ENCODE data around the gene EFNA1.

EFNA1 gene

DNA sequence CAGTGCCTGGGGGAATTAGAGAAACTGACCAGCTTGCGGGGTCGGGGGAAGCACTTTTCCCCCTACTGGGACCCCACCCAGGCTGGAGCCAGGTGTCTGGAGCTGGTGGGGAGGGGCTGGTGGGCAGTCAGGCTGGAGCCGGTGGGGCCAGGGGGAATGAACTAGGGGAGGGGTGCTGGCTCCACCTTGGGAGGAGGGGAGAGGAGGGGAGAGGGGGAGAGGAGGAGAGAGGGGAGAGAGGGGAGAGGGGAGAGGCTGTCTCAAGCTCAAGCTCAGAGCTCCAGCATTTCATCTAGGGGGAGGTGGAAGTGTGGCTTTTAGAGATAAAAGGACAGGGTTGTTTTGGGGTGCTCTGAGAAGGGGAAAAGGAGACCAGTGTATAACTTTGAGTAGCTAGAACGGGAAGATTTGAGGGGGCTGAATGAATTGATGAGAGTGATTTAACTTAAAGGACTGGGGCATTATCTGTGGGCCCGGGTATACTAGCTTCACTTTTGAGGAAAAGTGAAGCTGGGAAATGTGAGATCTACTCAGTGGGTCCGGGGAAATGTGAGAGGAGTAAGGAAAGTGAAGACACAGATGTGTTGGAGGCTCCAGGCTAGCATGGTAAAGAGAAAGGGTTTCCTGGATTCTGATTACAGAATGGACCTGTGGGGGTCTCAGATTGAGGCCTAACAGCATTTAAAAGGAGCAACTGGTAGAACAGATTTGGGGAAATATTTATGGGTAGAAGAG is 2.8 kb downstream of the EFNA1 start:
- no peak overlapping the region for H3K27ac ChIP-seq (ENCODE audit: low read length)
- H3K9ac ChIP-seq (ENCODE audit: low read length) = peak overlapping the region; percentile 44
- peaks cover 9% of the 10 kb centered on the region for H3K36me3 ChIP-seq (ENCODE audit: control insufficient read depth, low read depth, low read length)
- H3K4me3 ChIP-seq (ENCODE audit: low read length) = peak overlapping the region; percentile 50
- H3K4me1 ChIP-seq (ENCODE audit: control insufficient read depth, low read depth, low read length) = peaks cover 54% of the 10 kb centered on the region
- no peaks in the 10 kb centered on the region for H3K9me3 ChIP-seq (ENCODE audit: control insufficient read depth, low read depth, low read length)
- H3K27me3 ChIP-seq (ENCODE audit: control insufficient read depth, insufficient read depth, low read length) = peaks cover 55% of the 10 kb centered on the region

DNA sequence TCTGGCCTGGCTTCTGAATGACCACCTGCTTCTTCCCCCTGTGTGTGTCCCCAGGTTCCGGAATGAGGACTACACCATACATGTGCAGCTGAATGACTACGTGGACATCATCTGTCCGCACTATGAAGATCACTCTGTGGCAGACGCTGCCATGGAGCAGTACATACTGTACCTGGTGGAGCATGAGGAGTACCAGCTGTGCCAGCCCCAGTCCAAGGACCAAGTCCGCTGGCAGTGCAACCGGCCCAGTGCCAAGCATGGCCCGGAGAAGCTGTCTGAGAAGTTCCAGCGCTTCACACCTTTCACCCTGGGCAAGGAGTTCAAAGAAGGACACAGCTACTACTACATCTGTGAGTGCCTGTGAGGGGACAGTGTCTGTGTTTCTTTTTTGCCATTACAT is 3.6 kb downstream of the EFNA1 start:
- no peak overlapping the region for H3K27ac ChIP-seq (ENCODE audit: low read length)
- peaks cover 9% of the 10 kb centered on the region for H3K36me3 ChIP-seq (ENCODE audit: control insufficient read depth, low read depth, low read length)
- peaks cover 47% of the 10 kb centered on the region for H3K4me1 ChIP-seq (ENCODE audit: control insufficient read depth, low read depth, low read length)
- H3K4me3 ChIP-seq (ENCODE audit: low read length) = no peak overlapping the region
- no peak overlapping the region for H3K9ac ChIP-seq (ENCODE audit: low read length)
- no peaks in the 10 kb centered on the region for H3K9me3 ChIP-seq (ENCODE audit: control insufficient read depth, low read depth, low read length)
- H3K27me3 ChIP-seq (ENCODE audit: control insufficient read depth, insufficient read depth, low read length) = peaks cover 47% of the 10 kb centered on the region

DNA sequence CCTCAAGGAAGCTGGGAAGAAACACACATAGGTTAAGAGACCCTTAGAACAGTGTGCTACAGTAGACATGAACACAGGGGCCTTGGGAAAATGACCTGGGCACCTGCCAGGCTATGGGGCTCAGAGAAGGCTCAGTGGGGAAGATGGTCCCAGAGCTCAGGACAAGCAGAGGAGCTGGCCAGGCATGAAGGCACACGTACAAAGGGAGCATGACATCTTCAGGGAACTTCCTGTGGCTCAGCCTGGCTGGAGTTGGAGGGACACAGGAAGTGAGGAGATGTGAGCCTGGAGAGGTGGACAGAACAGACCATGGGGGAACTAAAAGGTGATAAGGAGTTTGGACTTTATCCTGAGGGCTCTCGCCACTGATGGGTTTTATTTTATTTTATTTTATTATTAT is 4.2 kb downstream of the EFNA1 start:
- peaks cover 42% of the 10 kb centered on the region for H3K4me1 ChIP-seq (ENCODE audit: control insufficient read depth, low read depth, low read length)
- H3K9me3 ChIP-seq (ENCODE audit: control insufficient read depth, low read depth, low read length) = no peaks in the 10 kb centered on the region
- no peak overlapping the region for H3K27ac ChIP-seq (ENCODE audit: low read length)
- peaks cover 9% of the 10 kb centered on the region for H3K36me3 ChIP-seq (ENCODE audit: control insufficient read depth, low read depth, low read length)
- H3K27me3 ChIP-seq (ENCODE audit: control insufficient read depth, insufficient read depth, low read length) = peaks cover 41% of the 10 kb centered on the region
- no peak overlapping the region for H3K4me3 ChIP-seq (ENCODE audit: low read length)
- no peak overlapping the region for H3K9ac ChIP-seq (ENCODE audit: low read length)

DNA sequence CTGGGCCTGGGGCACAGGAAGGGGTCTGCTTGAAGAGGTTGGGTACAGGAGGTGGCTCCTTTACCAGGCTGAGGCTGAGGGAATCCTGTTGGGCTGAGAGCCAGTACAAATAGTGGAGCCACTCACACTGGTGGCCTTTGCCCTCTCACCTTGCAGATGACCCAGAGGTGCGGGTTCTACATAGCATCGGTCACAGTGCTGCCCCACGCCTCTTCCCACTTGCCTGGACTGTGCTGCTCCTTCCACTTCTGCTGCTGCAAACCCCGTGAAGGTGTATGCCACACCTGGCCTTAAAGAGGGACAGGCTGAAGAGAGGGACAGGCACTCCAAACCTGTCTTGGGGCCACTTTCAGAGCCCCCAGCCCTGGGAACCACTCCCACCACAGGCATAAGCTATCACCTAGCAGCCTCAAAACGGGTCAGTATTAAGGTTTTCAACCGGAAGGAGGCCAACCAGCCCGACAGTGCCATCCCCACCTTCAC is 6.2 kb downstream of the EFNA1 start:
- Histone ChIP-seq H3K27me3 (ENCODE audit: control insufficient read depth, insufficient read depth, low read length) (peaks cover 21% of the 10 kb centered on the region), H3K4me1 (ENCODE audit: control insufficient read depth, low read depth, low read length) (peaks cover 29% of the 10 kb centered on the region), H3K9ac (ENCODE audit: low read length) (no peak overlapping the region), H3K27ac (ENCODE audit: low read length) (no peak overlapping the region), H3K36me3 (ENCODE audit: control insufficient read depth, low read depth, low read length) (peaks cover 9% of the 10 kb centered on the region), H3K4me3 (ENCODE audit: low read length) (no peak overlapping the region), H3K9me3 (ENCODE audit: control insufficient read depth, low read depth, low read length) (no peaks in the 10 kb centered on the region)

DNA sequence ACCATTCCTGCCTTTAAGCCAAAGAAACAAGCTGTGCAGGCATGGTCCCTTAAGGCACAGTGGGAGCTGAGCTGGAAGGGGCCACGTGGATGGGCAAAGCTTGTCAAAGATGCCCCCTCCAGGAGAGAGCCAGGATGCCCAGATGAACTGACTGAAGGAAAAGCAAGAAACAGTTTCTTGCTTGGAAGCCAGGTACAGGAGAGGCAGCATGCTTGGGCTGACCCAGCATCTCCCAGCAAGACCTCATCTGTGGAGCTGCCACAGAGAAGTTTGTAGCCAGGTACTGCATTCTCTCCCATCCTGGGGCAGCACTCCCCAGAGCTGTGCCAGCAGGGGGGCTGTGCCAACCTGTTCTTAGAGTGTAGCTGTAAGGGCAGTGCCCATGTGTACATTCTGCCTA is 6.6 kb downstream of the EFNA1 start:
- H3K27me3 ChIP-seq (ENCODE audit: control insufficient read depth, insufficient read depth, low read length) = peaks cover 16% of the 10 kb centered on the region
- H3K4me1 ChIP-seq (ENCODE audit: control insufficient read depth, low read depth, low read length) = peaks cover 24% of the 10 kb centered on the region
- peak overlapping the region; percentile 90 for H3K4me3 ChIP-seq (ENCODE audit: low read length)
- H3K9me3 ChIP-seq (ENCODE audit: control insufficient read depth, low read depth, low read length) = no peaks in the 10 kb centered on the region
- no peak overlapping the region for H3K27ac ChIP-seq (ENCODE audit: low read length)
- H3K36me3 ChIP-seq (ENCODE audit: control insufficient read depth, low read depth, low read length) = peaks cover 9% of the 10 kb centered on the region
- H3K9ac ChIP-seq (ENCODE audit: low read length) = no peak overlapping the region

DNA sequence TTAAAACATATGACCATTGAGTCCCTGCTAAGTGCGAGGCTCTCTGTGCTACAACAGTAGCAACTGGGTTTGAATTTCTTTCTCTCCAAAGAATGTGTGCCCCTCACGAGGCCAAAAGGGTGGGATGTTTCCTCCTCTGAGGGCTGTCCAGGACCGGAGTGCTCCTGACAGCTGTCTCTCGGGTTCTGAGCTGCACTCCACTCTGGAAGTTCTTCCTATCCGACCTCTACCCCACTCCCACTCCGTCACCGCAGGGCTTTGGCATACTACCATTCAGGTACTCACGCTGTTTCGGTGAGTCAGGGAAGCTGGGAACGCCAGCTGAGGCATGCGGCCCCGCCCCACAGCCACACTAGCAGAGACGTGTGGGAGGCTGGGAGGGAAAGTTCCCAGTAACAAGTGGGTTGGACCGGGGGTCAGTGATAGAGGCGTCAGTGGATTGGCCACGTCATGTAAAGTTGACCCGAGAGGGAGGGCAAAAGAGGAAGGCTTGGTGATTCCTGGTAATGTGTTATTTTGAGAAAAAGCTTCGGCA is 7.3 kb downstream of the EFNA1 start:
- H3K4me3 ChIP-seq (ENCODE audit: low read length) = peak overlapping the region; percentile 90
- peak overlapping the region; percentile 63 for H3K9ac ChIP-seq (ENCODE audit: low read length)
- H3K36me3 ChIP-seq (ENCODE audit: control insufficient read depth, low read depth, low read length) = peaks cover 9% of the 10 kb centered on the region
- H3K27ac ChIP-seq (ENCODE audit: low read length) = peak overlapping the region; percentile 72
- H3K4me1 ChIP-seq (ENCODE audit: control insufficient read depth, low read depth, low read length) = peaks cover 18% of the 10 kb centered on the region
- peaks cover 10% of the 10 kb centered on the region for H3K27me3 ChIP-seq (ENCODE audit: control insufficient read depth, insufficient read depth, low read length)
- no peaks in the 10 kb centered on the region for H3K9me3 ChIP-seq (ENCODE audit: control insufficient read depth, low read depth, low read length)

DNA sequence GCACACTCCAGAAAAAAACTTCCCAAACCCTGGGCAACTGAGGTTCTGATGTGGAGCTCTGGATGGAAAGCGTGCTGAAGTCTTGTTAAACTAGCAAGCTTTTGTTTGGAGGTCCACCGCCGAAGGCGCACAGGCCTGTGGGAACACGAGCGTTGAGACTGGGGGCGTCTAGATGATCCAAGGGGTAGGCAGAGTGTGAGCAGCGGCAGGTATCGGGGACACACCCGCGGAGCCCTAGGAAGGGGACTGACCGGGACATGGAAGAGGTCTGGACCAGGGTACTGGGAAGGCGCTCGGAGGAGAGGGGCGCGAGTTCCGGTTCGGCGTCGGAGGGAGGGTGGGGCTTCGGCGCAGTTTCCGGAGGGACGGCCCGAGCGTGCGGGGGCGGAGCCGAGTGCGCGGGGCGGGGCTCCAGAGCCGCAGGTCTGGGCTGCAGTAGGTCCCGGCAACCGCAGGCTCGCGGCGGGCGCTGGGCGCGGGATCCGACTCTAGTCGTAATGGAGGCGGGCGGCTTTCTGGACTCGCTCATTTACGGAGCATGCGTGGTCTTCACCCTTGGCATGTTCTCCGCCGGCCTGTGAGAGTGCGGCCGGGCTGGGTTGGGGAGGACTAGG is 7.8 kb downstream of the EFNA1 start, which contains the start of gene SLC50A1:
Gene SLC50A1, plus strand, starts transcription at position 438 of the 614 bp plus-strand sequence. Its CDS starts 60 bp downstream, at position 498.
- Histone ChIP-seq H3K4me1 (ENCODE audit: control insufficient read depth, low read depth, low read length) (peaks cover 12% of the 10 kb centered on the region), H3K27me3 (ENCODE audit: control insufficient read depth, insufficient read depth, low read length) (peaks cover 4% of the 10 kb centered on the region), H3K27ac (ENCODE audit: low read length) (peak within 1 kb of the TSS; percentile 76)

DNA sequence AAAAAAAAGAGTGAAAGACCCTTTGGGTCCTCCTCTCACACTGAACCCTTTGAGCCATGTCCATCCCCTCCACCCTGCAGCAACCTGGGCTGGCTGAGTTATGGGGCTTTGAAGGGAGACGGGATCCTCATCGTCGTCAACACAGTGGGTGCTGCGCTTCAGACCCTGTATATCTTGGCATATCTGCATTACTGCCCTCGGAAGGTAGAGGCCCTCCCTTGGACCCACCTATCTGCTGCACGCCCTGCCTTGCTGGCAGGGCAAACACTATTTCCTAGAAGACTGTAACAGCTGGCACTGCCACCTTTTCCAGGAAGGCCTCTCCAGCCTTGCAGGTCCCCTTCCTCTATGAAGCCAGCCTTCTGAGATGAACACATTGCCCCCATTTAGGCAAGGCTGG is 9.1 kb downstream of the EFNA1 start:
- no peaks in the 10 kb centered on the region for H3K9me3 ChIP-seq (ENCODE audit: control insufficient read depth, low read depth, low read length)
- H3K4me3 ChIP-seq (ENCODE audit: low read length) = peak overlapping the region; percentile 90
- H3K9ac ChIP-seq (ENCODE audit: low read length) = peak overlapping the region; percentile 63
- peaks cover 8% of the 10 kb centered on the region for H3K4me1 ChIP-seq (ENCODE audit: control insufficient read depth, low read depth, low read length)
- no peak overlapping the region for H3K27ac ChIP-seq (ENCODE audit: low read length)
- no peaks in the 10 kb centered on the region for H3K27me3 ChIP-seq (ENCODE audit: control insufficient read depth, insufficient read depth, low read length)
- H3K36me3 ChIP-seq (ENCODE audit: control insufficient read depth, low read depth, low read length) = peaks cover 5% of the 10 kb centered on the region

More for the DNA sequence above, 7.8 kb downstream of the EFNA1 start, which contains the start of gene SLC50A1:
- peak within 1 kb of the TSS; percentile 63 for H3K9ac ChIP-seq (ENCODE audit: low read length)
- peak within 1 kb of the TSS; percentile 90 for H3K4me3 ChIP-seq (ENCODE audit: low read length)
- peaks cover 9% of the 10 kb centered on the region for H3K36me3 ChIP-seq (ENCODE audit: control insufficient read depth, low read depth, low read length)
- H3K9me3 ChIP-seq (ENCODE audit: control insufficient read depth, low read depth, low read length) = no peaks in the 10 kb centered on the region

DNA sequence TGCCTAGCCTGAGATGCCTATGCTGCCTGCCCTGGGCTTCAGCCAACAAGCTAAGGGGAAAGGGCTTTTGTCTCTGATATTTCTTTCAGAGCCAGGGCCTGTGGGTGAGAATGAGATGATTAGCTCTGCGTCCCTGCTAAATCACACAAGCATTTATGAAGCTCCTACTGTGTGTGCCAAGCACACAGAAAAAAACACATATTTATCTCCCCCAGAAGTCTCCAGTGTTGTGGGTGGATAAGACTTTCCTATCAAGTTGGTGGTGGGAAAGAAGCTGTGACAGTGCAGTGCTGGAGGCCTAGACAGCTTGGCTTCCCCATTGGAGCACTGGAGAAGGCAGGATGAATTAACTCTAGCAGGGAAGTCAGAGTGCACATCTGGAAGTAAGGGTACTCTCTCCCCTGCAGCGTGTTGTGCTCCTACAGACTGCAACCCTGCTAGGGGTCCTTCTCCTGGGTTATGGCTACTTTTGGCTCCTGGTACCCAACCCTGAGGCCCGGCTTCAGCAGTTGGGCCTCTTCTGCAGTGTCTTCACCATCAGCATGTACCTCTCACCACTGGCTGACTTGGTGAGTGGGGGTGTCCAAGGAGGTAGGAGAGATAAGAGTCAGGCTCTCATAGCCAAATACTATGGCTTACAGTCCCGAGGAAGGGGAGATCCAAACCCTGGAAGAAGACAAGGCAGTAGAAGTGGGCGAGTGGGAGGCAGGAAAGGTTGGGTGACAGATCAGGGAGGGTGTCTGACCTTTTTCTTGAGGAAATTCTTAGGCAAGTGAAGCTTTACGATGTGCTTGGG is 9.7 kb downstream of the EFNA1 start:
- H3K27ac ChIP-seq (ENCODE audit: low read length) = no peak overlapping the region
- peaks cover 8% of the 10 kb centered on the region for H3K4me1 ChIP-seq (ENCODE audit: control insufficient read depth, low read depth, low read length)
- peaks cover 4% of the 10 kb centered on the region for H3K36me3 ChIP-seq (ENCODE audit: control insufficient read depth, low read depth, low read length)
- no peaks in the 10 kb centered on the region for H3K27me3 ChIP-seq (ENCODE audit: control insufficient read depth, insufficient read depth, low read length)
- H3K9me3 ChIP-seq (ENCODE audit: control insufficient read depth, low read depth, low read length) = no peaks in the 10 kb centered on the region
- no peak overlapping the region for H3K9ac ChIP-seq (ENCODE audit: low read length)
- peak overlapping the region; percentile 90 for H3K4me3 ChIP-seq (ENCODE audit: low read length)

DNA sequence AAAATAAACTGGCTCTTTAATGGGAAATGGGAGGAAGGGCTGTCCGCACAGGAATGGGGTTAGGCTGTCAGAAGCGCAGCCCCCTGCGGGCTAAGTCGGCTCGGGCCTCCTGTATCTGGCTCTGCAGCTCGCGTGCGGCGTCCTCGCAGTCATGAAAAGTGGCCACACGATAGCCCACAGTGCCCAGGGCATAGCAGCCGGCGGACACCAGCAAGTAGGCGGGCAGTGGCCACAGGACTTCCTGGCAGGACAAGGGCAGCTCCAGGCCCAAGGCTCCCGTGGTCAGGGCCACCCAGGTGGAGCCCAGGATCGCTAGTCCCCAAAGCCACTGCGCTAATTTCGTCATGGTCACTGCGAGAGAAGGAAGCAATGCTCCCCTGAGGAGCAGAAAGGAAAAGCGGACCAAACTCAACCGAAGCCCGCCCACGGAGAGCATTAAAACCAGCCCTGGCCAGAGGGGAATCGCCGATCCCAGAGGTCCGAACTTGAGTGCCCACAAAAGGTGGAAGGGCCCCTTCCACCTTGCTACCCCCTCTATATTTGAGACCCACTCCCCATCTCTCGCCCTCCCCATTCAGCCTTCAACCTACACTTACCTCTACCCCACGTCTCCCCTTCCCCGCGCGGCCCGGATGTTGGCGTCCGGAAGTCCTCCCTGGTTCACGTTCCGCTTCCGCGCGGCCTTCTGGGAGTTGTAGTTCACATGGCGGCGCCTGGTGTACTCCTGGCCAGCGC is 12.4 kb downstream of the EFNA1 start, which contains the start of gene DPM3:
Gene DPM3, minus strand, starts transcription at position 637 of the 735 bp plus-strand sequence. Its CDS starts 291 bp downstream, at position 346.
- no peaks in the 10 kb centered on the region for H3K27me3 ChIP-seq (ENCODE audit: control insufficient read depth, insufficient read depth, low read length)
- peak within 1 kb of the TSS; percentile 97 for H3K4me3 ChIP-seq (ENCODE audit: low read length)
- peak within 1 kb of the TSS; percentile 77 for H3K9ac ChIP-seq (ENCODE audit: low read length)
- H3K9me3 ChIP-seq (ENCODE audit: control insufficient read depth, low read depth, low read length) = no peaks in the 10 kb centered on the region
- H3K27ac ChIP-seq (ENCODE audit: low read length) = peak within 1 kb of the TSS; percentile 61
- H3K4me1 ChIP-seq (ENCODE audit: control insufficient read depth, low read depth, low read length) = peaks cover 3% of the 10 kb centered on the region
- no peaks in the 10 kb centered on the region for H3K36me3 ChIP-seq (ENCODE audit: control insufficient read depth, low read depth, low read length)

Data from iPS-18a (cell line).